ENCODE results near the gene OGDH.

OGDH gene

GRCh38 chr7:44738876-44739665 lies 132.6 kb downstream of the OGDH start:
- no peak for DNase-seq (ENCODE audit: low spot score)

GRCh38 chr7:44740055-44740454 lies 133.6 kb downstream of the OGDH start:
- DNase-seq (ENCODE audit: low spot score), result no peak

GRCh38 chr7:44743750-44744149 lies 137.3 kb downstream of the OGDH start:
- DNase-seq (ENCODE audit: low spot score), result no peak

GRCh38 chr7:44748045-44748947 lies 141.9 kb downstream of the OGDH start, which contains the start of gene ZMIZ2:
ZMIZ2 (plus strand) TSS chr7:44748847; CDS start chr7:44756250, 7,403 bp downstream.
- DNase-seq (ENCODE audit: low spot score), result peak; percentile 98

GRCh38 chr7:44748948-44749731 lies 142.7 kb downstream of the OGDH start:
- DNase-seq (ENCODE audit: low spot score), result no peak

- no peak for DNase-seq (ENCODE audit: low spot score)
Measured at GRCh38 chr7:44749992-44750391, 143.6 kb downstream of the OGDH start.

- no peak for DNase-seq (ENCODE audit: low spot score)
Measured at GRCh38 chr7:44750424-44750823, 144.0 kb downstream of the OGDH start.

GRCh38 chr7:44750921-44751571 lies 144.6 kb downstream of the OGDH start:
- peak; percentile 26 for DNase-seq (ENCODE audit: low spot score)

GRCh38 chr7:44752822-44753221 lies 146.4 kb downstream of the OGDH start:
- DNase-seq (ENCODE audit: low spot score), result no peak

GRCh38 chr7:44754802-44755697 lies 148.6 kb downstream of the OGDH start:
- peak; percentile 3 for DNase-seq (ENCODE audit: low spot score)

- DNase-seq (ENCODE audit: low spot score), result peak; percentile 4
Measured at GRCh38 chr7:44755698-44756627, 149.5 kb downstream of the OGDH start.

- peak; percentile 5 for DNase-seq (ENCODE audit: low spot score)
Measured at GRCh38 chr7:44756904-44757303, 150.5 kb downstream of the OGDH start.

GRCh38 chr7:44757311-44757710 lies 150.9 kb downstream of the OGDH start:
- peak; percentile 10 for DNase-seq (ENCODE audit: low spot score)

- DNase-seq (ENCODE audit: low spot score), result no peak
Measured at GRCh38 chr7:44757739-44758138, 151.3 kb downstream of the OGDH start.

All from iPS-NIHi11 (cell line).